GM13977 (cell line): ENCODE results near the gene PIK3C3.
"Not testable (repeated sequence)": the region's sequence is repeated elsewhere in the genome, so short reads cannot be mapped to it uniquely, and the experiment has no call there.

Experiments
- DNase-seq: peaks from one replicate; pipeline ENCODE4 v3.0.0; 2012; ENCODE audit warnings: low spot score
- CTCF ChIP-seq: IDR thresholded peaks from 2 replicates; pipeline ENCODE4 v1.5.1; 2012; ENCODE audit warnings: mild to moderate bottlenecking, control low read depth; ENCODE audit not compliant: insufficient read depth; ENCODE audit errors: extremely low read depth, missing control alignments
- in situ Hi-C: fragments of 300-500 bp; cut with MboI; formaldehyde crosslinking; loops from one replicate; pipeline ENCODE4 v1.12.0; 2022; ENCODE audit warnings: low sequenced_read_pairs, low pct_unique_long_range_greater_than_20kb, mixed read lengths, inconsistent platforms; ENCODE audit not compliant: unreplicated experiment

The PIK3C3 gene

GRCh38 chr18:42033137-42033810 is 78.2 kb downstream of the PIK3C3 start:
- TF ChIP-seq CTCF: no peak
- in situ Hi-C loops: no loop called here
- DNase-seq: no peak

DNA sequence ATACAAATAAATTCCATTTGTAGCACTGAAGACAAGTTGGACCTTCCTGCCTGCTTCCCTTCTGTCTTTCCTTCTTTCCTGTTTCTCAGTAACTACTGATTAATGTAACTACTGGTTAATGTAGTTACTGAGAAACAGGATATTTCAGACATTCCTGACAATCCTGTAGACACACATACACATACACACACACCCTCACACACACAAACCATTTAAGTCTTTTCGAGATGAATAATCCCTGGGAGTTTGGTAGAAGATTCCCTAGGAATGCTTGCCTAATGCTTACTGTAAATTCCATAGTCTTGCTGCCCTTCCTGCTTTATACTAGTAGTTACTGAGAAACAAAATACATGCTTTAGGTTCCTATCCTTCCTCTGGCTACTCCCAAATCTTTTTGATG is 83.9 kb downstream of the PIK3C3 start:
- in situ Hi-C loops: no loop called here
- no peak for TF ChIP-seq CTCF
- DNase-seq: no peak

- no peak for DNase-seq
- TF ChIP-seq CTCF: no peak
- in situ Hi-C loops: no loop called here
These were observed 84.4 kb downstream of the PIK3C3 start for GRCh38 chr18:42039396-42039795.

DNA sequence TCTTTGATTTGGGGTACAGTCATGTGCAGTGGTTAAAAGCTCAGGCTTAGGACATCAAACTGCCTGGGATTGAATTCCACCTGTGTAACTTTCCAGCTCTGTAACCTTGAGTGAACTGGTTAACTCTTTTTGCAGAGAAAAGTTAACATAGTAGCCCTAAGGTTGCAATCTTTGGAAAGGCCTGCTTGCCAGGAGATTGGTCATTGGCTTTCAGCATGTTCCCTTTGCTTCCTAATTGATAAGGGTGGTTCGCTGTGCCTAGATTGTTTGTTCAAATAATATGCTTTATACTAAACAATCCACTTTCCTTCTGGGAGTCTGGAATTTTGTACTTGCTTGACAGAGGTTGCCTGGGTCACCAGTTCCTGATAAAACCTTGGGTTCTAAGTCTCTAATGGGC is 86.8 kb downstream of the PIK3C3 start:
- in situ Hi-C loops: no loop called here
- DNase-seq: no peak
- TF ChIP-seq CTCF: no peak

GRCh38 chr18:42045346-42045745 is 90.3 kb downstream of the PIK3C3 start:
- no peak for TF ChIP-seq CTCF
- no peak for DNase-seq
- in situ Hi-C loops: no loop called here

DNA sequence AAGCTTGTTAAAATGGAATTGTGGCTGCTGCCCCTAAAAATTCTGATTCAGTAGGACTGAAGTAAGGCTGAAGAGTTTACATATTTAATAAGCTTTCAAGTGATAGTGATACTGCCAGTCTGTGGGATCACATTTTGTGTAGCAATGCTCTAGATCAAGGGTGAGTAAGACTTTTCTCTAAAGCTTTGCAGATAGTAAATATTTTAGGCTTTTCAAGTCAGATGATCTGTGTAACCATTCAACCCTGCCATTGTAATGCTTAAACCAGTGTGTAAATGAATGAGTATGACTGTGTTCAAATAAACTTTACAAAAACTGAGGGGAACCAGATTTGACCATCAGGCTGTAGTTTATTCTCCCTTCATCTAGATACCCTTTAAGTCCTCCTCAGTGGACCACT is 92.7 kb downstream of the PIK3C3 start:
- no peak for TF ChIP-seq CTCF
- DNase-seq: no peak
- in situ Hi-C loops: no loop called here

GRCh38 chr18:42048158-42048557 is 93.1 kb downstream of the PIK3C3 start:
- in situ Hi-C loops: no loop called here

GRCh38 chr18:42049536-42049935 is 94.5 kb downstream of the PIK3C3 start:
- in situ Hi-C loops, DNase-seq: not testable (repeated sequence)

More at GRCh38 chr18:42048158-42048557, 93.1 kb downstream of the PIK3C3 start:
- TF ChIP-seq CTCF: no peak
- no peak for DNase-seq
